OCI-LY7 (cell line): Measurements from ENCODE around the gene NAA50. TPM values are rescaled to one million over a fixed set of nuclear protein-coding genes. Genes with fewer than 3 reads are reported as not detected.

ENCODE experiments used
- BruUV-seq: library from RNA; stranded (reverse); fragments of 400-500 nt; replicated peaks from 2 replicates; lab custom pipeline; 2021; lab: Mats Ljungman, UMichigan
- CTCF ChIA-PET: fragments of 300-600 bp; sonication (Branson Sonifier 250); formaldehyde crosslinking; loops from one replicate; lab custom pipeline; 2022; ENCODE audit warnings: antibody characterized with exemption; ENCODE audit not compliant: unreplicated experiment; lab: Charles Lee
- POLR2A ChIA-PET: fragments of 300-600 bp; sonication (Branson Sonifier 250); formaldehyde crosslinking; loops from one replicate; lab custom pipeline; 2022; ENCODE audit warnings: antibody characterized with exemption; lab: Charles Lee
- DNase-seq: peaks from one replicate; pipeline ENCODE4 v3.0.0-alpha.2; 2015; ENCODE audit warnings: low spot score
- H2AFZ ChIP-seq: fragments of 200-600 bp; sonication (generic), shearing (Covaris generic); 2 replicates; pipeline ENCODE4 v1.6.1; 2014; ENCODE audit warnings: mild to moderate bottlenecking, antibody characterized with exemption, low read length, moderate library complexity
- H3K27ac ChIP-seq: fragments of 200-600 bp; sonication (generic); 2 replicates; pipeline ENCODE4 v1.5.1; 2014; ENCODE audit warnings: mixed run types, low read depth, mild to moderate bottlenecking, moderate library complexity, low read length, inconsistent platforms; ENCODE audit not compliant: poor library complexity, severe bottlenecking
- H3K36me3 ChIP-seq: fragments of 200-600 bp; sonication (generic); 2 replicates; pipeline ENCODE4 v1.6.1; 2014; ENCODE audit warnings: mild to moderate bottlenecking, antibody characterized with exemption, low read length, moderate library complexity, mixed read lengths; ENCODE audit not compliant: insufficient read depth
- H3K4me1 ChIP-seq: fragments of 200-600 bp; sonication (generic); 2 replicates; pipeline ENCODE4 v1.5.1; 2014; ENCODE audit warnings: mild to moderate bottlenecking, low read length; ENCODE audit not compliant: insufficient read depth, poor library complexity, severe bottlenecking
- H3K4me2 ChIP-seq: fragments of 200-600 bp; sonication (generic); 2 replicates; pipeline ENCODE4 v1.6.1; 2014; ENCODE audit warnings: mild to moderate bottlenecking, low read length
- H3K4me3 ChIP-seq: fragments of 200-600 bp; sonication (generic); 2 replicates; pipeline ENCODE4 v1.5.1; 2014; ENCODE audit warnings: mild to moderate bottlenecking, low read depth, low read length; ENCODE audit not compliant: poor library complexity, severe bottlenecking
- H3K79me2 ChIP-seq: fragments of 200-600 bp; sonication (generic); 2 replicates; pipeline ENCODE4 v1.6.1; 2016; ENCODE audit warnings: low read depth, mild to moderate bottlenecking, low read length, moderate library complexity, mixed read lengths; ENCODE audit not compliant: insufficient read depth
- H3K9me2 ChIP-seq: fragments of 200-600 bp; sonication (generic); 2 replicates; pipeline ENCODE4 v1.6.1; 2016; ENCODE audit warnings: mild to moderate bottlenecking, low read length, mixed read lengths; ENCODE audit not compliant: insufficient read depth
- H3K9me3 ChIP-seq: fragments of 200-600 bp; sonication (generic); 2 replicates; pipeline ENCODE4 v1.6.1; 2014; ENCODE audit warnings: mild to moderate bottlenecking, mixed run types, low read length, mixed read lengths
- H4K20me1 ChIP-seq: fragments of 200-600 bp; sonication (generic); 2 replicates; pipeline ENCODE4 v1.6.1; 2014; ENCODE audit warnings: mild to moderate bottlenecking, antibody characterized with exemption, low read length, moderate library complexity, mixed read lengths; ENCODE audit not compliant: insufficient read depth
- EZH2phosphoT487 ChIP-seq: fragments of 200-600 bp; sonication (generic); IDR thresholded peaks from 2 replicates; pipeline ENCODE4 v1.6.1; 2018; ENCODE audit warnings: low read depth, borderline replicate concordance, mild to moderate bottlenecking, mixed run types, antibody characterized with exemption, low read length, moderate library complexity, mixed read lengths
- intact Hi-C: fragments of 100-400 bp; cut with micrococcal nuclease; formaldehyde crosslinking; loops from one replicate; pipeline ENCODE4 v1.10.0; 2022; ENCODE audit not compliant: unreplicated experiment
- total RNA-seq, 2 experiments: library from RNA; depleted of rRNA in 1 of 2; stranded (reverse); fragments of >200 nt in 1 of 2; shearing (Covaris generic) in 1 of 2; gene quantifications; 2 replicates each; pipeline ENCODE4 v1.2.3, GENCODE V29; 2014 to 2022
- TF ChIP-seq, protein P1 (sequence below): fragments of 200-600 bp; sonication (generic); conservative IDR thresholded peaks from 2 replicates; pipeline ENCODE4 v1.5.1; 2014; ENCODE audit warnings: mild to moderate bottlenecking, antibody characterized with exemption, low read length, moderate library complexity, mixed read lengths

The NAA50 gene
- total RNA-seq, 2 experiments from 2014 or later: 172 to 223 TPM

GRCh38 chr3:113783463-113783862 lies 37.4 kb upstream of the NAA50 start:
- Histone ChIP-seq H3K4me2 (no peak overlapping the region), H3K4me1 (peaks cover 10% of the 10 kb centered on the region), H3K36me3 (peaks cover 43% of the 10 kb centered on the region), H3K79me2 (no peaks in the 10 kb centered on the region), H3K4me3 (no peak overlapping the region), H3K9me3 (no peaks in the 10 kb centered on the region), H4K20me1 (no peaks in the 10 kb centered on the region), H2AFZ (no peak overlapping the region), H3K27ac (no peak overlapping the region), H3K9me2 (no peaks in the 10 kb centered on the region)
- no peak for DNase-seq
- intact Hi-C loops: no loop called here
- no TSS peak for BruUV-seq
- TF ChIP-seq, protein P1, sequence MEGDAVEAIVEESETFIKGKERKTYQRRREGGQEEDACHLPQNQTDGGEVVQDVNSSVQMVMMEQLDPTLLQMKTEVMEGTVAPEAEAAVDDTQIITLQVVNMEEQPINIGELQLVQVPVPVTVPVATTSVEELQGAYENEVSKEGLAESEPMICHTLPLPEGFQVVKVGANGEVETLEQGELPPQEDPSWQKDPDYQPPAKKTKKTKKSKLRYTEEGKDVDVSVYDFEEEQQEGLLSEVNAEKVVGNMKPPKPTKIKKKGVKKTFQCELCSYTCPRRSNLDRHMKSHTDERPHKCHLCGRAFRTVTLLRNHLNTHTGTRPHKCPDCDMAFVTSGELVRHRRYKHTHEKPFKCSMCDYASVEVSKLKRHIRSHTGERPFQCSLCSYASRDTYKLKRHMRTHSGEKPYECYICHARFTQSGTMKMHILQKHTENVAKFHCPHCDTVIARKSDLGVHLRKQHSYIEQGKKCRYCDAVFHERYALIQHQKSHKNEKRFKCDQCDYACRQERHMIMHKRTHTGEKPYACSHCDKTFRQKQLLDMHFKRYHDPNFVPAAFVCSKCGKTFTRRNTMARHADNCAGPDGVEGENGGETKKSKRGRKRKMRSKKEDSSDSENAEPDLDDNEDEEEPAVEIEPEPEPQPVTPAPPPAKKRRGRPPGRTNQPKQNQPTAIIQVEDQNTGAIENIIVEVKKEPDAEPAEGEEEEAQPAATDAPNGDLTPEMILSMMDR: no peak
- no peak for TF ChIP-seq EZH2phosphoT487
- POLR2A ChIA-PET: no interaction called here
- CTCF ChIA-PET: no interaction called here

DNA sequence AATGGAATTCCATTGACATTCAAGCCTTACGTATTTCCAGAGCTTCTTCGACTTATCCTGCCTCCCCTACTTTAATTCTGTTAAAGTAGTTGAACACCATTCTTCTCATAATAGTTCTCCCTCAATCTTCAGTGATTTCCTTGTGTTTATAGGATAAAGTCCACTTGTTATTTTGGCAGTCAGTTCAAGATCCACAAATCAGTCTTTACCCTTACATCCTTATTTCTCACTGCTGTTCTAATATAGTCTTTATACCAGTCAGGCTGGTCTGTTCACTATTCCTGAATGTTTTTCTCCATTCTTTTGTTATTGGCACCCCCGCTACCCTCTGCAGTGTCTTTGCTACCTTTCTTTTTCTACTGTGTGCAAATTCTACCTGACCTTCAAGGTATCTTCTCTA lies 30.5 kb upstream of the NAA50 start:
- intact Hi-C loops: no loop called here
- TF ChIP-seq EZH2phosphoT487: no peak
- TF ChIP-seq, protein P1: no peak
- no peak overlapping the region for H2AFZ ChIP-seq
- H3K9me3 ChIP-seq: no peaks in the 10 kb centered on the region
- DNase-seq: no peak
- no TSS peak for BruUV-seq
- H3K79me2 ChIP-seq: no peaks in the 10 kb centered on the region
- H3K9me2 ChIP-seq: no peaks in the 10 kb centered on the region
- no peak overlapping the region for H3K27ac ChIP-seq
- H4K20me1 ChIP-seq: no peaks in the 10 kb centered on the region
- H3K4me3 ChIP-seq: no peak overlapping the region
- POLR2A ChIA-PET: interaction anchor here (0.7 to 1.5 kb wide), 2 partner anchors 11 to 174 kb away, joined by 3 read pairs; no protein-coding TSS in a partner anchor
- H3K36me3 ChIP-seq: peaks cover 19% of the 10 kb centered on the region
- H3K4me2 ChIP-seq: no peak overlapping the region
- CTCF ChIA-PET: no interaction called here
- no peaks in the 10 kb centered on the region for H3K4me1 ChIP-seq

DNA sequence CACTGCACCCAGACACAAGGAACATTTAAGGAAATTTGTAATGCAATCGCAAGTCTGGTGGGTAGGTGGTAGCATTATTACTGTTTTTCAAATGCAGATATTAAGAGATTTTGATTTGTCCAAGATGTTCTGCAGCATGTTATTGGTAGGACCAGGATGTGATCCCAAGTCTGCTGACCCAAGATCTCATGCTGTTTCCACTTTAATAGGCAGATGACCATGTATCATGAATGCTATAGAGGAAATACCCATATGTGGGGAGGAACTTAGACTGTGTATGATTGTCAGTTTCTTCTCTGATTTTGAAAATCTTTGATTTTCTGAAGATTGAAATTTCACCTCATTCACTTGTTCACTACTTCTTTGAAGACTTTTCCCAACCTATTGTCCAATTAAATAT lies 29.5 kb upstream of the NAA50 start:
- no peak for TF ChIP-seq EZH2phosphoT487
- TF ChIP-seq, protein P1: no peak
- Histone ChIP-seq H3K36me3 (peaks cover 13% of the 10 kb centered on the region), H2AFZ (no peak overlapping the region), H3K9me3 (no peaks in the 10 kb centered on the region), H3K9me2 (no peaks in the 10 kb centered on the region), H4K20me1 (no peaks in the 10 kb centered on the region), H3K27ac (no peak overlapping the region), H3K4me1 (no peaks in the 10 kb centered on the region), H3K4me3 (no peak overlapping the region), H3K79me2 (no peaks in the 10 kb centered on the region), H3K4me2 (no peak overlapping the region)
- ChIA-PET CTCF (interaction anchor here (0.6 kb wide), 1 partner anchor 142 kb away, joined by 3 read pairs; no protein-coding TSS in a partner anchor), POLR2A (interaction anchor here (0.7 kb wide), 1 partner anchor 15 kb away, joined by 3 read pairs; no protein-coding TSS in a partner anchor)
- intact Hi-C loops: no loop called here
- no peak for DNase-seq
- no TSS peak for BruUV-seq
